WERI-Rb-1 (cell line): ENCODE results near the gene UCP3.

Source experiments
- DNase-seq: peaks from one replicate; pipeline ENCODE4 v3.0.0-alpha.2; 2020
- H3K27ac ChIP-seq: fragments of 250-450 bp; sonication (Bioruptor Pico); 2 replicates; pipeline ENCODE4 v1.5.1; 2020; ENCODE audit warnings: mild to moderate bottlenecking, moderate library complexity
- H3K27me3 ChIP-seq: fragments of 250-450 bp; sonication (Bioruptor Pico); 2 replicates; pipeline ENCODE4 v1.5.1; 2021; ENCODE audit warnings: mild to moderate bottlenecking, low read depth, moderate library complexity; ENCODE audit not compliant: insufficient read depth, severe bottlenecking
- H3K36me3 ChIP-seq: fragments of 250-450 bp; sonication (Bioruptor Pico); 2 replicates; pipeline ENCODE4 v1.5.1; 2020; ENCODE audit warnings: mild to moderate bottlenecking, moderate library complexity
- H3K4me3 ChIP-seq: 2 replicates; pipeline ENCODE4 v1.5.1; 2011; ENCODE audit warnings: low read depth, mild to moderate bottlenecking, control low read depth, low read length
- H3K9me3 ChIP-seq: fragments of 250-450 bp; sonication (Bioruptor Pico); 2 replicates; pipeline ENCODE4 v1.5.1; 2021; ENCODE audit warnings: mild to moderate bottlenecking, moderate library complexity; ENCODE audit not compliant: severe bottlenecking
- CTCF ChIP-seq: IDR thresholded peaks from 2 replicates; pipeline ENCODE4 v1.5.1; 2011; ENCODE audit warnings: low read depth, mild to moderate bottlenecking, control low read depth, inconsistent platforms, low read length

Gene UCP3

GRCh38 chr11:73958521-73959141 is 50.3 kb downstream of the UCP3 start:
- no peaks in the 10 kb centered on the region for H3K36me3 ChIP-seq
- DNase-seq = no peak
- no peak overlapping the region for H3K27ac ChIP-seq
- no peaks in the 10 kb centered on the region for H3K27me3 ChIP-seq
- TF ChIP-seq CTCF = no peak
- H3K9me3 ChIP-seq = no peaks in the 10 kb centered on the region
- no peak overlapping the region for H3K4me3 ChIP-seq

GRCh38 chr11:73957654-73958361 is 51.1 kb downstream of the UCP3 start:
- no peaks in the 10 kb centered on the region for H3K36me3 ChIP-seq
- H3K27me3 ChIP-seq = no peaks in the 10 kb centered on the region
- no peak overlapping the region for H3K27ac ChIP-seq
- no peak overlapping the region for H3K4me3 ChIP-seq
- no peak for DNase-seq
- no peak for TF ChIP-seq CTCF
- H3K9me3 ChIP-seq = no peaks in the 10 kb centered on the region

GRCh38 chr11:73956876-73957653 is 51.8 kb downstream of the UCP3 start:
- H3K36me3 ChIP-seq = no peaks in the 10 kb centered on the region
- TF ChIP-seq CTCF = no peak
- H3K27me3 ChIP-seq = no peaks in the 10 kb centered on the region
- H3K27ac ChIP-seq = no peak overlapping the region
- H3K9me3 ChIP-seq = no peaks in the 10 kb centered on the region
- no peak overlapping the region for H3K4me3 ChIP-seq
- no peak for DNase-seq

- H3K9me3 ChIP-seq = no peaks in the 10 kb centered on the region
- DNase-seq = no peak
- TF ChIP-seq CTCF = no peak
These were observed 57.1 kb downstream of the UCP3 start for GRCh38 chr11:73951797-73952196.

GRCh38 chr11:73950869-73951710 is 57.8 kb downstream of the UCP3 start, which contains the start of gene DNAJB13:
Gene DNAJB13 (plus strand): TSS chr11:73951026. CDS start chr11:73951070, 44 bp downstream.
- no peak within 1 kb of the TSS for H3K4me3 ChIP-seq
- TF ChIP-seq CTCF = no peak
- DNase-seq = peak; percentile 48

More at GRCh38 chr11:73951797-73952196, 57.1 kb downstream of the UCP3 start:
- Histone ChIP-seq H3K4me3 (no peak overlapping the region), H3K36me3 (no peaks in the 10 kb centered on the region), H3K27me3 (no peaks in the 10 kb centered on the region), H3K27ac (no peak overlapping the region)

More at GRCh38 chr11:73950869-73951710, 57.8 kb downstream of the UCP3 start, which contains the start of gene DNAJB13:
- H3K27me3 ChIP-seq = no peaks in the 10 kb centered on the region
- no peak within 1 kb of the TSS for H3K27ac ChIP-seq
- H3K9me3 ChIP-seq = no peaks in the 10 kb centered on the region
- H3K36me3 ChIP-seq = no peaks in the 10 kb centered on the region
